SK-N-SH (cell line): ENCODE results near the gene IL22RA1. TPM values are rescaled to one million over a fixed set of nuclear protein-coding genes. Genes with fewer than 3 reads are reported as not detected.

Source experiments
- CTCF ChIA-PET: fragments of 300-600, 350-600 bp; formaldehyde crosslinking; extraction: SDS; loops from one replicate; lab custom pipeline; 2021; lab: Yijun Ruan, JAX
- POLR2A ChIA-PET: fragments of 350-600 bp; sonication (Branson Sonifier 250); formaldehyde crosslinking; extraction: SDS; loops from one replicate; lab custom pipeline; 2020; ENCODE audit warnings: antibody characterized with exemption, inconsistent platforms; lab: Yijun Ruan, JAX
- DNase-seq: peaks from one replicate; pipeline ENCODE4 v3.0.0; 2012
- H2AFZ ChIP-seq: fragments of 200-600 bp; sonication (generic); 2 replicates; pipeline ENCODE4 v1.8.1; 2016; ENCODE audit warnings: antibody characterized with exemption, mild to moderate bottlenecking, low read depth
- H3F3A ChIP-seq: fragments of 200-600 bp; sonication (generic); replicated peaks from 2 replicates; pipeline ENCODE3; 2016; ENCODE audit warnings: antibody characterized with exemption, mild to moderate bottlenecking; ENCODE audit not compliant: insufficient read depth
- H3K27ac ChIP-seq, 2 experiments: fragments of 200-500 bp in 1 of 2; fragments of 200-600 bp in 1 of 2; sonication (Bioruptor generic) in 1 of 2; sonication (generic), shearing (Covaris generic) in 1 of 2; 2 replicates each; pipeline versions ENCODE4 v1.5.1 to v1.6.1; 2014 to 2016; ENCODE audit warnings: low read depth in 2 of 2, inconsistent platforms in 1 of 2, low read length in 1 of 2, mild to moderate bottlenecking in 1 of 2, mixed read lengths in 1 of 2
- H3K27me3 ChIP-seq: fragments of 200-600 bp; sonication (generic), shearing (Covaris generic); 2 replicates; pipeline ENCODE4 v1.6.1; 2016; ENCODE audit warnings: mixed run types; ENCODE audit not compliant: insufficient read depth
- H3K36me3 ChIP-seq, 2 experiments: fragments of 200-500 bp in 1 of 2; fragments of 200-600 bp in 1 of 2; sonication (Bioruptor generic) in 1 of 2; sonication (generic) in 1 of 2; replicated peaks in 1 of 2; 2 replicates each; pipeline versions ENCODE3 to v1.5.1; 2014 to 2016; ENCODE audit warnings: low read length in 1 of 2, mild to moderate bottlenecking in 1 of 2; ENCODE audit not compliant: insufficient read depth in 2 of 2, control insufficient read depth in 1 of 2
- H3K4me1 ChIP-seq, 2 experiments: fragments of 200-500 bp in 1 of 2; fragments of 200-600 bp in 1 of 2; sonication (Bioruptor generic) in 1 of 2; sonication (generic), shearing (Covaris generic) in 1 of 2; 2 replicates each; pipeline versions ENCODE4 v1.5.1 to v1.6.1; 2014 to 2016; ENCODE audit warnings: low read depth in 1 of 2, low read length in 1 of 2, mixed run types in 1 of 2; ENCODE audit not compliant: insufficient read depth in 2 of 2, control insufficient read depth in 1 of 2
- H3K4me2 ChIP-seq: fragments of 200-600 bp; sonication (generic), shearing (Covaris generic); 2 replicates; pipeline ENCODE4 v1.6.1; 2017; ENCODE audit warnings: mixed run types
- H3K4me3 ChIP-seq, 2 experiments: fragments of 200-500 bp in 1 of 2; fragments of 200-600 bp in 1 of 2; sonication (Bioruptor generic) in 1 of 2; sonication (generic), shearing (Covaris generic) in 1 of 2; 2 replicates each; pipeline versions ENCODE4 v1.5.1 to v1.8.1; 2014 to 2016; ENCODE audit warnings: low read depth in 2 of 2, inconsistent platforms in 1 of 2, low read length in 1 of 2, mild to moderate bottlenecking in 1 of 2, mixed read lengths in 1 of 2, moderate library complexity in 1 of 2
- H3K79me2 ChIP-seq: fragments of 200-600 bp; sonication (generic); 2 replicates; pipeline ENCODE4 v1.8.1; 2017; ENCODE audit warnings: mild to moderate bottlenecking; ENCODE audit not compliant: insufficient read depth
- H3K9ac ChIP-seq: fragments of 200-600 bp; sonication (generic); 2 replicates; pipeline ENCODE4 v1.6.1; 2017; ENCODE audit warnings: mixed run types
- H3K9me2 ChIP-seq: fragments of 200-600 bp; sonication (generic); 2 replicates; pipeline ENCODE4 v1.6.1; 2017; ENCODE audit warnings: mixed run types
- H3K9me3 ChIP-seq: fragments of 200-600 bp; sonication (generic); 2 replicates; pipeline ENCODE4 v1.6.1; 2017; ENCODE audit warnings: mixed run types, mild to moderate bottlenecking, moderate library complexity
- H4K20me1 ChIP-seq: fragments of 200-600 bp; sonication (generic); 2 replicates; pipeline ENCODE4 v1.6.1; 2017; ENCODE audit warnings: mild to moderate bottlenecking, mixed run types; ENCODE audit not compliant: insufficient read depth
- CHD2 ChIP-seq: fragments of 150-350 bp; IDR thresholded peaks from 2 replicates; pipeline ENCODE4 v1.6.1; 2018; ENCODE audit warnings: low read length; ENCODE audit not compliant: partially characterized antibody
- ELF1 ChIP-seq: IDR thresholded peaks from 2 replicates; pipeline ENCODE4 v1.4.0; 2012
- EP300 ChIP-seq, 2 experiments: IDR thresholded peaks; 2 replicates each; pipeline versions ENCODE4 v1.4.0 to v1.6.1; 2012; ENCODE audit warnings: borderline replicate concordance in 1 of 2, low read depth in 1 of 2, low read length in 1 of 2
- GABPA ChIP-seq: IDR thresholded peaks from 2 replicates; pipeline ENCODE4 v1.4.0; 2012; ENCODE audit warnings: low read depth, mild to moderate bottlenecking
- GATA2 ChIP-seq: sonication (generic); formaldehyde crosslinking; IDR thresholded peaks from 2 replicates; pipeline ENCODE4 v1.5.0; 2020; ENCODE audit warnings: mild to moderate bottlenecking, missing genetic modification reagents
- MEF2A ChIP-seq: IDR thresholded peaks from 2 replicates; pipeline ENCODE4 v1.4.0; 2012; ENCODE audit warnings: low read depth, borderline replicate concordance
- RFX5 ChIP-seq: IDR thresholded peaks from 2 replicates; pipeline ENCODE4 v1.6.1; 2012; ENCODE audit warnings: mild to moderate bottlenecking, improper control_type of control experiment, low read length
- SIN3A ChIP-seq: IDR thresholded peaks from 2 replicates; pipeline ENCODE4 v1.6.1; 2012; ENCODE audit warnings: low read depth, mild to moderate bottlenecking, low read length, moderate library complexity, borderline replicate concordance
- SMC3 ChIP-seq: IDR thresholded peaks from 2 replicates; pipeline ENCODE4 v1.6.1; 2012; ENCODE audit warnings: low read depth, low read length, improper control_type of control experiment
- TEAD4 ChIP-seq: IDR thresholded peaks from 2 replicates; pipeline ENCODE4 v1.4.0; 2012; ENCODE audit warnings: mild to moderate bottlenecking, borderline replicate concordance; ENCODE audit not compliant: insufficient read depth
- WGBS: methylation state at CpG from one replicate; pipeline ENCODE4 v1.1.6; 2017; ENCODE audit warnings: low lambda C conversion rate; 5-methylcytosine and 5-hydroxymethylcytosine counted together
- polyA plus RNA-seq, 3 experiments: library from polyadenylated mRNA; depleted of rRNA; stranded (reverse); fragments of >200 nt; gene quantifications; 2 replicates each; pipeline ENCODE4 v1.2.3, GENCODE V29; 2012
- TF ChIP-seq, protein P1 (sequence below): IDR thresholded peaks from 2 replicates; pipeline ENCODE4 v1.4.0; 2012; ENCODE audit warnings: low read depth, borderline replicate concordance
- TF ChIP-seq, protein P2 (sequence below): fragments of 150-350 bp; IDR thresholded peaks from 2 replicates; pipeline ENCODE4 v1.6.1; 2016; ENCODE audit warnings: mild to moderate bottlenecking, low read depth, low read length
- TF ChIP-seq, protein P3 (sequence below): IDR thresholded peaks from 2 replicates; pipeline ENCODE4; 2012
- TF ChIP-seq, protein P4 (sequence below): IDR thresholded peaks from 2 replicates; pipeline ENCODE4 v1.4.0; 2012; ENCODE audit warnings: low read depth

Gene IL22RA1
- polyA plus RNA-seq, 1 of the 3 experiments (the other 2 are of a cell fraction): 0.03 TPM

DNA sequence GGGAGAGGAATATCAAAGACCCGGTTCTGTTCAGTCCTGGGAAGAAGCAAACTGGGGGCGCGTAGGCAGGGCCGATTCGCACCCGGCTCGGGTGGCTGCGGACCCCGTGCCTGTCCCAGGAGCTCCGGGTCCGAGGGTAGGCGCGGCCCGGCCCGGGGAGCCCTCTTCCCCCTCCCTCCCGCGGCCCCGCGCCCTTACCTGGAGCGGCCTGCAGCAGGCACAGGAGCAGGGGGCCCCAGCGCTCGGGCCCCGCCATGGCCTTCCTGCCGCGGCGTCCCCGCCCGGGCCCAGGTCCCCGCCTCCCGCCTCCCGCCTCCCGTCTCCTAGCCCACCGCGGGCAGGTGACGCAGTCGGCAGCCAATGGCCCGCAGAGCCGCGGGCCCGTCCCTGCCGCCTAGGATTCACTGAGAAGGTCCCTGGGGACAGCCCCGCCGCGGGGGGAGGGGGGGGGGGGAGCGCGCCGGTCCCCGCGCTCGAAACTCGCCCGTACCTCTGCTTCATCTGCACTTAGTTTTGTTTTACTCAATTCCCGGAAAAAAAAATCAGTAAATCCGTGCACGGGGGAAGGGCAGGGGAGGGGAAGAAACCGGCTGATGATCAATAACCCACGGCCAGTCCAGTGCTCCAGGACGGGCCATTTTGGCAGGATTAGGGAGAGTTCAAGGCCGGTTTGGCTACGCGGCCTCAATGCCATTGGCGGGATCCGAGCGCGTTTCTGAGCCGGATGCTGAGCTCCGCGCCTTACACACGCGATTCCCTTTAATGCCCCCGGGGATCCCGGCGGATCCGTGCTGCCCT lies 44.3 kb upstream of the IL22RA1 start, which contains the start of gene IFNLR1:
IFNLR1 (minus strand) TSS at position 297 of the 798 bp plus-strand sequence; CDS start at position 256, 41 bp downstream.
- ChIA-PET CTCF (interaction anchor here (0.9 to 8.3 kb wide), 10 partner anchors 9 to 206 kb away, joined by 3 to 80 read pairs (median 8); no protein-coding TSS in a partner anchor), POLR2A (interaction anchor here (0.5 kb wide), 1 partner anchor 204 kb away, joined by 3 read pairs; no protein-coding TSS in a partner anchor)
- Histone ChIP-seq H3K27me3 (peaks cover 4% of the 10 kb centered on the region; the same call in 1 of the 2 replicates), H3K79me2 (no peaks in the 10 kb centered on the region), H3K4me3 (peak within 1 kb of the TSS; percentile 49 to 58), H2AFZ (peak within 1 kb of the TSS; percentile 65; the same call in 1 of the 2 replicates), H3K9me2 (no peaks in the 10 kb centered on the region), H3K9me3 (no peaks in the 10 kb centered on the region), H3K27ac (no peak within 1 kb of the TSS), H4K20me1 (no peaks in the 10 kb centered on the region), H3K36me3 (no peaks in the 10 kb centered on the region), H3F3A (no peaks in the 10 kb centered on the region), H3K4me2 (peak within 1 kb of the TSS; percentile 68), H3K9ac (no peak within 1 kb of the TSS), H3K4me1 (peaks cover 0 to 5% of the 10 kb centered on the region in 2 experiments; a peak in 1 of 4 replicates)
- DNase-seq: peak; percentile 89
- TF ChIP-seq, protein P1, sequence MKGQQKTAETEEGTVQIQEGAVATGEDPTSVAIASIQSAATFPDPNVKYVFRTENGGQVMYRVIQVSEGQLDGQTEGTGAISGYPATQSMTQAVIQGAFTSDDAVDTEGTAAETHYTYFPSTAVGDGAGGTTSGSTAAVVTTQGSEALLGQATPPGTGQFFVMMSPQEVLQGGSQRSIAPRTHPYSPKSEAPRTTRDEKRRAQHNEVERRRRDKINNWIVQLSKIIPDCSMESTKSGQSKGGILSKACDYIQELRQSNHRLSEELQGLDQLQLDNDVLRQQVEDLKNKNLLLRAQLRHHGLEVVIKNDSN: no peak
- TF ChIP-seq, protein P2, sequence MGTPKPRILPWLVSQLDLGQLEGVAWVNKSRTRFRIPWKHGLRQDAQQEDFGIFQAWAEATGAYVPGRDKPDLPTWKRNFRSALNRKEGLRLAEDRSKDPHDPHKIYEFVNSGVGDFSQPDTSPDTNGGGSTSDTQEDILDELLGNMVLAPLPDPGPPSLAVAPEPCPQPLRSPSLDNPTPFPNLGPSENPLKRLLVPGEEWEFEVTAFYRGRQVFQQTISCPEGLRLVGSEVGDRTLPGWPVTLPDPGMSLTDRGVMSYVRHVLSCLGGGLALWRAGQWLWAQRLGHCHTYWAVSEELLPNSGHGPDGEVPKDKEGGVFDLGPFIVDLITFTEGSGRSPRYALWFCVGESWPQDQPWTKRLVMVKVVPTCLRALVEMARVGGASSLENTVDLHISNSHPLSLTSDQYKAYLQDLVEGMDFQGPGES: no peak
- TF ChIP-seq TEAD4: no peak
- TF ChIP-seq GATA2: no peak
- TF ChIP-seq MEF2A: no peak
- TF ChIP-seq, protein P3, sequence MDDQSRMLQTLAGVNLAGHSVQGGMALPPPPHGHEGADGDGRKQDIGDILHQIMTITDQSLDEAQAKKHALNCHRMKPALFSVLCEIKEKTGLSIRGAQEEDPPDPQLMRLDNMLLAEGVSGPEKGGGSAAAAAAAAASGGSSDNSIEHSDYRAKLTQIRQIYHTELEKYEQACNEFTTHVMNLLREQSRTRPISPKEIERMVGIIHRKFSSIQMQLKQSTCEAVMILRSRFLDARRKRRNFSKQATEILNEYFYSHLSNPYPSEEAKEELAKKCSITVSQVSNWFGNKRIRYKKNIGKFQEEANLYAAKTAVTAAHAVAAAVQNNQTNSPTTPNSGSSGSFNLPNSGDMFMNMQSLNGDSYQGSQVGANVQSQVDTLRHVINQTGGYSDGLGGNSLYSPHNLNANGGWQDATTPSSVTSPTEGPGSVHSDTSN: no peak
- TF ChIP-seq GABPA: no peak
- TF ChIP-seq, protein P4, sequence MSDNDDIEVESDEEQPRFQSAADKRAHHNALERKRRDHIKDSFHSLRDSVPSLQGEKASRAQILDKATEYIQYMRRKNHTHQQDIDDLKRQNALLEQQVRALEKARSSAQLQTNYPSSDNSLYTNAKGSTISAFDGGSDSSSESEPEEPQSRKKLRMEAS: no peak
- no peak for TF ChIP-seq ELF1
- TF ChIP-seq CHD2: no peak
- TF ChIP-seq SMC3: no peak
- TF ChIP-seq RFX5: no peak
- TF ChIP-seq SIN3A: no peak
- TF ChIP-seq EP300 (IDR thresholded peaks at IDR 0.05; ENCODE audit: borderline replicate concordance in 1 of 2, low read depth in 1 of 2, low read length in 1 of 2): no peak
- 17% methylated on average over 29 of the region's 74 CpGs for WGBS
